GM13976 (cell line): ENCODE results near the gene EEF1A2.

Experiments used
- DNase-seq: peaks from one replicate; pipeline ENCODE4 v3.0.0; 2012; ENCODE audit warnings: low spot score
- in situ Hi-C: fragments of 300-500 bp; cut with MboI; formaldehyde crosslinking; loops from one replicate; pipeline ENCODE4 v1.12.0; 2022; ENCODE audit warnings: low sequenced_read_pairs, mixed read lengths, inconsistent platforms; ENCODE audit not compliant: unreplicated experiment
- TF ChIP-seq, protein P1 (sequence below): IDR thresholded peaks from 2 replicates; pipeline ENCODE4 v1.5.1; 2012; ENCODE audit warnings: borderline replicate concordance, mild to moderate bottlenecking; ENCODE audit not compliant: insufficient read depth; ENCODE audit errors: extremely low read depth, missing control alignments, control extremely low read depth

The EEF1A2 gene

DNA sequence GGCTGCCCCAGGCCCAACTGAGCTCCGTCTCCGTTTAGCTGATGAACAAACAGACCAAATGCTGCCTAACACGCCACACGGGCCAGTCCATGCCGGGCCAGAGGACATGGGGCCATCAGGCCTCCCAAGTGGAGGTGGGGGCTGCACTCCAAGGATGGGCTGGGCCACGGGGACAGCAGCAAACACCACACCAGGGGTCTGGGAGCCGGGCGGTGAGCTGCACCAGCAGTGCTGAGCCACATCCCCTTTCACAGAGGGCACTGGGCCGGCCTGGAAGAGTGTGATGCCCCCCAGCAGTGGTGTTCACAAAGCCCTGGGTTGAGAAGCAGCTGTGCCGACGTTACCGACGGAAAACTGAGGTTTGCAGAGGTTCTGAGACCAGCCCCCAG is 29.2 kb downstream of the EEF1A2 start:
- DNase-seq, result no peak
- in situ Hi-C loops, result no loop called here
- TF ChIP-seq, protein P1, sequence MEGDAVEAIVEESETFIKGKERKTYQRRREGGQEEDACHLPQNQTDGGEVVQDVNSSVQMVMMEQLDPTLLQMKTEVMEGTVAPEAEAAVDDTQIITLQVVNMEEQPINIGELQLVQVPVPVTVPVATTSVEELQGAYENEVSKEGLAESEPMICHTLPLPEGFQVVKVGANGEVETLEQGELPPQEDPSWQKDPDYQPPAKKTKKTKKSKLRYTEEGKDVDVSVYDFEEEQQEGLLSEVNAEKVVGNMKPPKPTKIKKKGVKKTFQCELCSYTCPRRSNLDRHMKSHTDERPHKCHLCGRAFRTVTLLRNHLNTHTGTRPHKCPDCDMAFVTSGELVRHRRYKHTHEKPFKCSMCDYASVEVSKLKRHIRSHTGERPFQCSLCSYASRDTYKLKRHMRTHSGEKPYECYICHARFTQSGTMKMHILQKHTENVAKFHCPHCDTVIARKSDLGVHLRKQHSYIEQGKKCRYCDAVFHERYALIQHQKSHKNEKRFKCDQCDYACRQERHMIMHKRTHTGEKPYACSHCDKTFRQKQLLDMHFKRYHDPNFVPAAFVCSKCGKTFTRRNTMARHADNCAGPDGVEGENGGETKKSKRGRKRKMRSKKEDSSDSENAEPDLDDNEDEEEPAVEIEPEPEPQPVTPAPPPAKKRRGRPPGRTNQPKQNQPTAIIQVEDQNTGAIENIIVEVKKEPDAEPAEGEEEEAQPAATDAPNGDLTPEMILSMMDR, result no peak

DNA sequence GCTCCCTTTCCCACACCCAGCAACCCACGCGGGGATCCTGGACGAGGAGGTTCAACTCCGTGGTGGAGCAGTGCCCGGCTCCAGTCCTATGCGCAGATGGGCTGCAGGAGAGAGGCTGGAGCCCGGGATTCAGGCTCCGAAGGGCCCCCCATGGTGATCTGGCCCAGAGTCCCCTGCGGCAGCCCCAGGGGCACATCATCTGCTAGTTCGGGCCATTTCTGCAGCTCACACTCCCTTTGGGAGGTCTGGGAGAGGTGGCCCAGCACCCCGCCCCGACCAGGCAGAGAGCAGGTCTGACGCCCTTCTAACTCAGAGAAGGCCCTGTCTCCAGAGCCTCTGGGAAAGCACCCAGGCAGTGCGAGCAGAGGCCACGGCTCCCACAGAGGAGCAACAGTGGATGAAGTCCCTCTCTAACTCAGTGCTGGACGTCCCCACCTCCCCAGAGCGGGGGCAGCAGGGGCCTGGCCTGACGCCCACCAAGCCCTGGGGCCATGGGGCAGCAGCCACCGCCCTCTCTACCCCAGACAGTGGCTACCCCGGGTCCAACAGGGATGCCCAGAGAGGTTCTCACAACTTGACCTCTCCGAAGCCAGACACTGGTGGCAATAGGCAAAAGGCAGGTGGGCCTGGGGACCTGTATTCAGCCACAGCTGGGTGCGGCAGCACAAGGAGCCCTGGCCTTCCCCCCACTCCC is 29.7 kb downstream of the EEF1A2 start:
- in situ Hi-C loops, result no loop called here
- TF ChIP-seq, protein P1, result no peak

DNA sequence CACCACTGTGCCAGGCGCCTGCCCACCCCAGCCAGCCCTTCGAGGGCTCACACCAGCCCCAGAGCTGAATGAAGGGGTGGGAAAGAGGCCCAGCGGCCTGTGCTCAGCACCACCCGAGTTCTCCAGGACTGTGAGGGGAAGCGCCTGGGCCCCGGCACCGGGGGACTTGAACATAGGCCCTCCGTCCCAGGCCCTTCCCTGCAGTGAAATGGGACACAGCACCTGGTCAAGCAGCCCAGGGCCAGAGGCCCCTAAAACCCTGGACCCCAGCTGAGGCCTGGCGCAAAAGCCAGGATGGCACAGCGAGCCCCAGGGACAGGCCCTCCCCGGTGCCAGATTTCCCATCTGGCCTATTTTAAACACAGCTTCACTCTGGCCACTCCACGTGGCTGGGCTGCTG is 30.5 kb downstream of the EEF1A2 start:
- DNase-seq, result no peak
- TF ChIP-seq, protein P1, result no peak
- in situ Hi-C loops, result no loop called here

More for the DNA sequence above, 29.7 kb downstream of the EEF1A2 start:
- no peak for DNase-seq

DNA sequence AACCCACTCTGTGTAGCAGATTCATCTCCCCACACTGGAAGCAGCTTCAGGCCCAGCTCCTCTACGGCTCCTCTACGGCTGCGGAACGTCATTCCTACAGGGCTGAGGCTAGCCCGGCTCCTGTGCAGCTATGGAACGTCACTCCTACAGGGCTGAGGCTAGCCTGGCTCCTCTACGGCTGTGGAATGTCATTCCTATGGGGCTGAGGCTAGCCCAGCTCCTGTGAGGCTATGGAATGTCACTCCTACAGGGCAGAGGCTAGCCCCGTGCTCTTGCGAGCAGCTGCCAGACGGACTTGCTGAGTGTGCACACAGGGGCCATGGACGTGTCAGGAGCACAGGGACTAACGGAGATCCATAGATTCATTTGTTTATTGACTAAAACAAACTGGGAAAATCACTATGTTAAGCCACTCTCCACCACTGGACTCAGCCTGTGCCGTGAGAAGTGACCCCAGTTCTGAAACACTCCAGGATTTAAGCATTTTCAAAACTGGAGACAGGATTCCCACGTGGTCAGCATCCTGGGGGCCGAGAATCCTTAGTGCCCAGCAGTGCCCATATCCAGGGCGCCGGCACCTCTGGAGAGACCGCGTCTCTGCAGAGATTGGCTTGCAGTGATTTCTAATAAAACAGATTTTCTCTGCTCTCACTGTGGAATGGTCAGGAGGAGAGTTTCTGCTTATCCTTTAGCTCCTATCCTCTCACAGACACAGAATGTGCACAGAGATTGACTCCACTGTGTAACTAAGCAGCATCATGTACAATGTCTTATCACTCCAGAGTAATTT is 31.4 kb downstream of the EEF1A2 start:
- no peak for DNase-seq
- in situ Hi-C loops, result no loop called here
- TF ChIP-seq, protein P1, result no peak

DNA sequence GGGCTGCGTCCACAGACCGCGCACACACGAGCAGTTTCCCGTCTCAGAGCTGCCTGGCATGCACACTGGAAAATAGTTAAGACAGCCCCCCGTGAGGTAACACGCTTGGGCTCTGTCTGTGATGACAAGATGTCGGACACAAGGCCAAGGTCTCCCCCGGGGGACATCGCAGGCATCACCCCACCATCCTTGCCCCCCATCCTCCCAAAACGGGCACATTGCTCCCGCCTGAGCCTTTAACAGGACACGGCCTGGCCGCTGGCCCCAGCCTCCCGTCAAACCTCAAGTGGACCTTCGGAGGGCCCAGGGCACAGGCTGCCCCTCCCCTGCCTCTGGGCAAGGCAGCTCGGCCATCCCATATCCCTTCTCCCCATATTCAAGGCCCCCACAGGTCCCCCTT is 32.0 kb downstream of the EEF1A2 start:
- DNase-seq, result no peak
- in situ Hi-C loops, result no loop called here
- TF ChIP-seq, protein P1, result no peak

DNA sequence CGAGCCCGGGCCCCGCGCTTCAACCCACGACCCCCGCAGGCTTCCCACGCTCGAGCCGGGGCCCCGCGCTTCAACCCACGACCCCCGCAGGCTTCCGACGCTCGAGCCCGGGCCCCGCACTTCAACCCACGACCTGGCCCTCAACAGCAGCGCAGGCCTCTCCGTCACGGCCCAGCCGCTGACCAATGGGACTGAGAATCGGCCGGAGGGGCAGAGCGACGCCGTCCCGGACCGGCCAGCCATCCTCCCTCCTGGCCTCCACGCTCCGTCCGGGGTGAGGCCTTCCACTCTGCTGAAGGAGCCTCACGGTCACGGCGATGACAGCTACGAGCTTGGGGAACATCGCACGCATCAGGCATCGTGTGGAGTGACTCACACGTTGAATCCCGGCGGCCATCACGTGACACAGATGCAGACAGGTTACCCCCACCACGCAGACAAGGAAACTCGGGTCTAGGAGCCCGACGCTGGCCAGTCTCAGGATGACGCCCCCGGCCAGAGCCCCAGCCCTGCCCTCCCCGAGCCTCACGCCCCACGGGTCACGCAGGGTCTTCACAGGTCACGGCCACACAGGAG is 32.5 kb downstream of the EEF1A2 start:
- TF ChIP-seq, protein P1, result no peak
- no peak for DNase-seq
- in situ Hi-C loops, result no loop called here
